ENCODE results near the gene FRAS1.

Gene FRAS1

DNA sequence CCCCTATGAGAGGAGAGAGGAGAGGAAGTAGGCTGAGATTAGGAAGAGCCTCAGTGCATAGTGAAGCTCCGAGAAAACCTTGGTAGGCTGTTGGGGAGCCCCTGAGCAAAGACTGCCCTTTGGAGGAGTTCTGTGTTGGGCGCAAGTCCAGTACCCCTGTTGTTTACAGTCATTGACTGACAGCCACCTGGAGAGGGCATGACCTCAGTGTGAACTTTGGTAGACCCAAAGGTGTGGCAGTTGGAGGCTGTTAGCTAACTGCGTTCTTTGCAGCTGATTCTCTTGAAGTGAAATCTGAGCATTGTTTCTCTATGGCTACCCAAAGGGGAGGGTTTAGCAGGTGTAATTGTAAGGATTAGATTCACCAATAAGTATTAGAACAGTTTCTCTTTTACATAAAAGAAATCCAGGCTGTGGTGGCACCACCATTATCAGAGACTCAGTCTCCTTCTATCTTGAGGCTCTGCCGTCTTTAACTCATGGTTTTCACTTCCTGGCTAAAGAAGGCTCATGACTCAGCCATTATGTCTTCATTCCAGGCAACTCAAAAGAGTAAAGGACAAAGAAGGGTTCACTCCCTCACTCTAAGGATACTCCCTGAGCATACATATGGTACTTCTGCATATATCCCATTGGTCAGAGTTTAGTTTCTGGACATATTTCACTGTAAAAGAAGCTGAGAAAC, 527.9 kb downstream of the FRAS1 start:
- no peak for DNase-seq (ENCODE audit: low read depth in 2 of 2)

DNA sequence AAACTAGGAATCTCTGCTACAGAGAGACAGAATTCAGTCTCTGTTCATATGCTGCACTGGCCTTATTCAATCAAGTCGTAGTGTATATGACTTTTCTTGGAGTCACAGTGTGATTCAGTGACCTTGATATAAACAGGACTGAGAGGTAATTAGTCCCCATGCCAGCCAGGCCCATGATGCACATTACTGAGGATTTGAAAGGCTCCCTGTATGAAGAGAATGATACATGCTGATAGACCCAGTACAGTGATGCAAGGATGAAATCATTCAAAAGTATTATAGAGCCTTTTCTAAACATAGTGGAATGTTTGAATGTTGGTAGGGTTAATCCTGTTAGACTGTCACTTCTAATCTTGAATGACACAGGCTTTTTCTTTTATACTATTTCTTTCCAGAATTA, 528.5 kb downstream of the FRAS1 start:
- DNase-seq (ENCODE audit: low read depth in 2 of 2) = no peak

DNA sequence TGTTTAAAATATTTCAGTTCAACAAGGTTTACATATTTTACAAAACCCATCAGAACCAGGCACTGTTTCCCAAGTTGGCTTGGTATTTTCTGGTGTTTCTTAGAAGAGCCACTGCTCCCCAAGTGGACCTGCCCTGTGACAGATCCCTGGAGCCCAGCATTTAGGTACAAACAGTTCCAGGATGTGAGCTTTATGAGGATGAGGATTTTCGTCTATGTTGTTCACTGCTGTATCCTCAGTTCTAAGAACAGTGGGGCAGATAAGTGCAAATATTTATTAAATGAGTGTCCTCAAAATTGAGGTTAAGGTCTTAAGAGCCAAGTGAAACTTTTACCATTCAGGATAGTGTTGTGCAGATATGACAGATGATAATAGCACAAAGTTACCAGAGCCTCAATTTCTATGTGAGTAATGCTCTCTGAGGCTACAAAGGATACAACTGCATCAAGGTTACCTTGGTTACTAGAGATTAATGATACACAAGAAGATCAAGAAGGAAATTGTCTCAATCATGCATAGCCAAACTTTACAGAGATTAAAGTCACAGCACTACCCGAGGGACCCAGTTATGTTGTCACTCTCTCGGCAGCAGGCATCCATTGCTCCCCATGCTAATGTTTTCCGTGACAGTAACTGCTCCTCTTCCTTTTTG, 531.9 kb downstream of the FRAS1 start:
- DNase-seq (ENCODE audit: low read depth in 2 of 2) = no peak

DNA sequence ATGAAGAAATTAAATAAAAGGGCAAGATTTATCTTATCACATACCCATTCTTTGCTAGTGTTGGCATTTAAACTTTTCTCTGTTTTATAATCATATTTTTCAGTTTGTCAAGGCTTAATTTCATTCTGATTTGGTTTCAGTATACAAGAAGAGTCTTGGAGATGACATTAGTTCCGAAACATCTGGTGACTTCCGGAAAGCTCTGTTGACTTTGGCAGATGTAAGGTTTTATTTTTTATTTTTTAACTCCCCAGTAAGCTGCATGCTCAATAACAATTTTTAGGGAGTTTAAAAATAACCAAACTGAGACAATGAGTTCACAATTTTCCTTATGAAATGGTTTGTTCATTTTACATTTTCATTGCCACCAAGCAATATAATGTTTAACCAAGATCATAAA, 534.3 kb downstream of the FRAS1 start:
- DNase-seq (ENCODE audit: low read depth in 2 of 2) = no peak

DNA sequence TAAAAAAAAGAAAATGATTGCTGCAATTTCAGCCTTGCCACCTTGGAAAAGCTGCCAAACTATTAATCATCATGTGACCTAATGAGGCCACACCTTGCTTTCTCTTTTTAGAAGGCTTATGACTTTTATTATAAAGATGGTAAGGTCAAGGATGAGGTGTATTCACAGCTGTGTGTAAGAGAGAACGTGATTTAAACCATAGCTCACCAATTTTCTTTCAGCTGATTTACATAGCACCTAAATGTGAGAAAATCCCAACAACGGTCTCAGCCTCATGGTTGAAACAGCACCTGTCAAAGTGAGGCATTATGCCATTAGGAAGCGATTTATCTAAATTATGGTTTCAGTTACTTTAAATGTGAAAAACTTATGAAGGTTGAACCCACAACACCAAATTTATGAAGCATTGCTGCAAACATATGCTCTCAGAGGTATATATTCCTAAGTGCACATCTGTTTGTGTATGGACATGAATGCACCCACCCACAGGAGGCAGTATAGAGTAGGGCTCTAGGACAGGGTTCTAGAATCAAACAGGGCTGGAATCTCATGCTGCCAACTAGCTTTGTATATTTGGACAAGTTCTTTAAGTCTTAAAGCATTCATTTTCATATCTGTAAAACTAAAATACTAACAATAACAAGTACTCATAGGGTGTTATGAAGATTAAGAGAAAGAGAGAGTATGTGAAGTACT, 535.1 kb downstream of the FRAS1 start:
- no peak for DNase-seq (ENCODE audit: low read depth in 2 of 2)

All from stimulated activated CD4-positive, alpha-beta T cell treated with anti-CD3 and anti-CD28 coated beads, Interleukin-1b, Interleukin-23, amount 100 ng/mL, for 1 hour (primary cell).